AG09309 (cell line): ENCODE data around the gene ATP5PD.

Experiments
- DNase-seq: peaks from one replicate; pipeline ENCODE4 v3.0.0-alpha.2; 2010; ENCODE audit warnings: low read depth
- H3K4me3 ChIP-seq: 2 replicates; pipeline ENCODE4 v1.5.1; 2011; ENCODE audit warnings: mild to moderate bottlenecking, low read depth, low read length, moderate library complexity; ENCODE audit not compliant: control insufficient read depth
- TF ChIP-seq, protein P1 (sequence below): IDR thresholded peaks from 2 replicates; pipeline ENCODE4 v1.5.1; 2011; ENCODE audit warnings: mild to moderate bottlenecking, low read depth, low read length, inconsistent platforms; ENCODE audit not compliant: insufficient read depth, control insufficient read depth; ENCODE audit errors: missing control alignments

The ATP5PD gene

DNA sequence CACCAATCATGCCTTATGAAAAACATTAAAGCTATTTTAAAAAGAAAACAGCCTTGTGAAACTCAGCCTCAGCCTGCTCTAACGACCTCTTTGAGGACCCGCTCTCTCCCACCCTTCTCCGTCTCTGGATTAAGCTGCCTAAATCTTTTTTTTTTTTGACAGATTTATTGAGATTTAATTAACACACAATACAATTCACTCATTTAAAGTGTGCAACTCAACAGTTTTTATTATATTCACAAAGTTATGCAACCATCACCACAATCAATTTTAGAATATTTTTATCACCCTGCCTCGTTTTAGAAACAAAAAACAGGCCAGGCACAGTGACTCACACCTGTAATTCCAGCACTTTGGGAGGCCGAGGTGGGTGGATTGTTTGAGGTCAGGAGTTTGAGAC, 50.9 kb downstream of the ATP5PD start:
- no peak for DNase-seq
- TF ChIP-seq, protein P1, sequence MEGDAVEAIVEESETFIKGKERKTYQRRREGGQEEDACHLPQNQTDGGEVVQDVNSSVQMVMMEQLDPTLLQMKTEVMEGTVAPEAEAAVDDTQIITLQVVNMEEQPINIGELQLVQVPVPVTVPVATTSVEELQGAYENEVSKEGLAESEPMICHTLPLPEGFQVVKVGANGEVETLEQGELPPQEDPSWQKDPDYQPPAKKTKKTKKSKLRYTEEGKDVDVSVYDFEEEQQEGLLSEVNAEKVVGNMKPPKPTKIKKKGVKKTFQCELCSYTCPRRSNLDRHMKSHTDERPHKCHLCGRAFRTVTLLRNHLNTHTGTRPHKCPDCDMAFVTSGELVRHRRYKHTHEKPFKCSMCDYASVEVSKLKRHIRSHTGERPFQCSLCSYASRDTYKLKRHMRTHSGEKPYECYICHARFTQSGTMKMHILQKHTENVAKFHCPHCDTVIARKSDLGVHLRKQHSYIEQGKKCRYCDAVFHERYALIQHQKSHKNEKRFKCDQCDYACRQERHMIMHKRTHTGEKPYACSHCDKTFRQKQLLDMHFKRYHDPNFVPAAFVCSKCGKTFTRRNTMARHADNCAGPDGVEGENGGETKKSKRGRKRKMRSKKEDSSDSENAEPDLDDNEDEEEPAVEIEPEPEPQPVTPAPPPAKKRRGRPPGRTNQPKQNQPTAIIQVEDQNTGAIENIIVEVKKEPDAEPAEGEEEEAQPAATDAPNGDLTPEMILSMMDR: no peak
- no peak overlapping the region for H3K4me3 ChIP-seq

DNA sequence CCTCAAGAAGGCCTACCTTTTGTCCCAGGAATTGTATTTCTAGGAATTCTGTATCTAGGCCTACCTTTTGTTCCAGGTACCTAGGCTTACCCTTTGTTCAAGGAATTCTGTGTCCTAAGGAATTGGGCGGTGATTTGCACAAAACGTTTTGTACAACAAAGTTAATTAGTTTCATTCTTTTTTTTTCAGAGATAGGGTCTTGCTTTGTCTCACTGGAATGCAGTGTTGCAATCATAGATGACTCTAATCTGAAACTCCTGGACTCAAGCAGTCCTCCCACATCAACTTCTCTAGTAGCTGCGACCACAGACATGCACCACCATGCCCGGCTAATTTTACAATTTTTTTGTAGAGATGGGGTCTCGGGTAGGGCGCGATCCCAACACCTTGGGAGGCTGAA, 52.3 kb downstream of the ATP5PD start:
- H3K4me3 ChIP-seq: no peak overlapping the region
- DNase-seq: no peak
- TF ChIP-seq, protein P1: no peak

DNA sequence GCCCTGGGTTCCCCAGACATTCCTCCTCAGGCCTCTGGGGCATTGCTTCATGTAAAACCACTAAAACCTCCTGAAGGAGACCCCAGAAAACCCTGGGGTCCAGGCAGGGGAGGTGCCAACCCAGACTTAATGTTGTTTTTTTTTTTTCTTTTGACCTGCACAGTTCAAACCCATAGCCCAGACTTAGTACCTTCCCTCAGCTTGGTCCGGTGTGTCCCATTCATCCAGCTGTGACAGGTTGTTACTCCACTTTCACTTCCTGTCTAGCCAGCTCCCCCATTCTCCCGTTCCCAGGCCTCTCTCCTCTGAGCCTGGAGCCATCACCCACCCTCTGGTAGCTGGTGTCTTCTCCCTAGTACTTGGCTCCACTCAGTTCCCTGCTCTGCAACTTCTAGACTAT, 54.5 kb downstream of the ATP5PD start:
- no peak overlapping the region for H3K4me3 ChIP-seq
- DNase-seq: no peak
- TF ChIP-seq, protein P1: no peak

DNA sequence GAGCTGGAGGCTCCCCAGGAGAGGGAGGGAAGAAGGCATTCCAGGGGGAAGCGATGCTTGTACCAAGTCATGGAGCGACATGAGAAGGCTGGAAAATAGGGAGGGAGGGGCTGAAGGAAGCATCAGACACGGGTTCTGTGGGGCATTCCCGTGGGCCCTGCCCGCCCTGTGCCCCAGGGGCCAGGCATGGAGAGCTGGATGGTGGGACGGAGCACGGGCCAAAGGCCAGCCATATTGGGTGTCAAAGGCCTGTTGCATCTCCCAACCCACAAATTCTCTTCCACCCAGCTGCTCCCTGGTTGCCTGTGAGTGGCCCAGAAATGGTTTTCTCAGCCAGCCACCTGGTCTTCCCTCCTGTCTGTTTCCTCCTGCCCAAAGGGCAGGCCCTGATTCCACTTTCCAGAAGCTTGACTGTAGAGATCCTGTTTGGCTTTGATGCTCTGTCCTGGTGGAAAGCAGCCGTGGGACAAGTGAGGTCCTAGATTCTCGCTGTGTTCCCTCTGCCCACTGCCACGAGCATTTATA, 56.1 kb downstream of the ATP5PD start:
- no peak for DNase-seq
- no peak overlapping the region for H3K4me3 ChIP-seq
- TF ChIP-seq, protein P1: no peak
